NB4 (cell line): ENCODE measurements around the gene ADCYAP1.

Experiments used
- DNase-seq: peaks from one replicate; pipeline ENCODE4 v3.0.0; 2010; ENCODE audit warnings: low read depth
- H3K4me3 ChIP-seq: one replicate; pipeline ENCODE4 v1.5.1; 2011; ENCODE audit warnings: mild to moderate bottlenecking, low read depth, low read length, moderate library complexity
- CTCF ChIP-seq: IDR thresholded peaks from one replicate; pipeline ENCODE4 v1.5.1; 2012; ENCODE audit warnings: low read depth, low read length
- MAX ChIP-seq: IDR thresholded peaks from 2 replicates; pipeline ENCODE4 v1.6.1; 2011; ENCODE audit warnings: low read depth, low read length
- MYC ChIP-seq: IDR thresholded peaks from 2 replicates; pipeline ENCODE4 v1.6.1; 2011; ENCODE audit warnings: low read depth, low read length
- POLR2A ChIP-seq: IDR thresholded peaks from 2 replicates; pipeline ENCODE4 v1.6.1; 2011; ENCODE audit warnings: mild to moderate bottlenecking; ENCODE audit not compliant: insufficient read length; ENCODE audit errors: extremely low read depth

Gene ADCYAP1

GRCh38 chr18:949724-950631 lies 45.3 kb downstream of the ADCYAP1 start:
- DNase-seq = no peak
- no peak for TF ChIP-seq CTCF
- no peak for TF ChIP-seq POLR2A
- no peak overlapping the region for H3K4me3 ChIP-seq

DNA sequence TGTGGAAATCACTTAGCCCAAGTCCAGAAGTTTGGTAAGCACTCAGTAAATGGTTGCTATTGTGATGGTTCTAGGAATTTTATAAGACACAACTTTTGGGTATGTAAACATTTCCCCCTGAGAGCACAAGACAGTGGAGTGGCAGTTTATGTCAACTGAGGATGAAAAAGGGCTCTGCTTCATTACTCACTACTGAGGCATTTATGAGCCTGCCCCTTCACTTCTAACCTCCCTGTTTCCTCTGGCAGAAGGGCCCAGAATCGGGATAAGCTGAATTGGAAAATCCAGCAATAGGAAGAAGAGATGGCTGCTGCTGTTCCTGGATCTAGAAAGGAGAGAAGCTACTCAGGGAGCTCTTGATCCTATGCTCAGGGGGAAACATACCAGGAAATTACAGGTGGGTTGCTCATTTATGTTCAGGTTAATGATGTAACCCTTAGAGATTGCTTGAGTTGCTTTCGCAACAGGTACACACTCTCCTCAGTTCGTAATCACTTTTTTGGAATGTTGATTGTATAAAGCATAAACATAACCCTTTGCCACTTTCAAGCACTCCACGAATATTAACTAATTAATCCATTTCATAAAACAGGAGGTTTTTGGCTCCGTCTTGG lies 46.3 kb downstream of the ADCYAP1 start:
- no peak overlapping the region for H3K4me3 ChIP-seq
- TF ChIP-seq CTCF = no peak
- TF ChIP-seq POLR2A = no peak
- TF ChIP-seq MYC = no peak
- TF ChIP-seq MAX = no peak
- DNase-seq = no peak

- H3K4me3 ChIP-seq = no peak overlapping the region
- no peak for DNase-seq
- TF ChIP-seq MAX (no peak), POLR2A (no peak), MYC (no peak), CTCF (no peak)
Measured at GRCh38 chr18:955384-956066, 50.9 kb downstream of the ADCYAP1 start.

- no peak overlapping the region for H3K4me3 ChIP-seq
- no peak for DNase-seq
- TF ChIP-seq POLR2A (no peak), MYC (no peak), MAX (no peak), CTCF (no peak)
Measured at GRCh38 chr18:957829-958228, 53.2 kb downstream of the ADCYAP1 start.

DNA sequence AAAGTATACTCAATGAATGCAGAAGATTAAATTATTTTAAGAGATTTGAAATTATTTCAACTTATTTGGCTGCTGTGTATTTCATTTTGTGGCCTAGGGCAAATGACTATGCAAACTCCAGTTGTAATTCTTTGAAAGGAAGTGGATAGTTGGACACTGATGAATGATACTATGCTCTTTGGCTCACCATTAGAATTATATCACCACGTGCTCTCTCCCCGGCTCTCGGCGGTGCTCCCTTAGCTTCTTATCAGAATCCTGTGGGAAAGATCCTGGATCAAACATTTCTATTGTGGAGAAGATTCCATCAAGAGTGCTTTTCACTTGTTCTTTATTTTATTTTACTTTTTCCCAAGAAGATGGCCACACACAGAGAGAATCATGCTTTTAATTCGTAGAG lies 55.2 kb downstream of the ADCYAP1 start:
- H3K4me3 ChIP-seq = no peak overlapping the region
- no peak for TF ChIP-seq CTCF
- TF ChIP-seq MAX = no peak
- TF ChIP-seq MYC = no peak
- no peak for TF ChIP-seq POLR2A

More for the DNA sequence above, 55.2 kb downstream of the ADCYAP1 start:
- DNase-seq = no peak
